Amygdala (tissue), 56 donors: ENCODE data around the gene RSPRY1.
"Not testable (repeated sequence)": the region's sequence is repeated elsewhere in the genome, so short reads cannot be mapped to it uniquely, and the experiment has no call there.

Experiments
- DNase-seq, 56 donors: peaks; one replicate each; lab custom pipeline; 2025; lab: John Stamatoyannopoulos, UW

The RSPRY1 gene

DNA sequence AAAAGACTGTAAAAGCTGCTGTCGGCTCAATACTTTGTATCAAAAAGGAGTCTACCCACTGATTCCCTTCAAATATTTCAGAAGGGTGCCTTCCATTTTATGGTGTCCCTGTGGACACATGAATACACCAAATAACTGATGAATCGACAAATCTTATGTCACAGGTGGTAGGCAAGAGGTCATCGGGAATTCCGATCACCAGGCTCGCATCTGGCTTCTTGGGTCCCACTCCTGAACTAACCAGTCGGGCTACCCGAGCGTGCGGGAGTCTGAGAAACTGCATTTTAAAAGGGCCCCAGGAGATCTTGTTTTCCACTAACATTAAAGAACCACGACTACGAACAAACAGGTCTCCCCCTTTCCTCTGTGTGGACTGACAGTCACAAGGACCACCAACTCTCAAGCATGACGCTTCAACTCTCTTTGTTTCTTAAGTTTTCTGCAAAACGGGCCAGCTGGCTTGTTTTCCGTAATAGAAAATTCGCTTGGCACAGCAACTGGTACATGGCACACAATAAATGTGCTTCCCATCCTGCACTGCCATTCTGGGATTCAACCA is 1.2 kb upstream of the RSPRY1 start:
- DNase-seq, result peak in 3 of 56 donors; percentile 48 to 54 (median 52)

- DNase-seq, result peak in 24 of 56 donors; percentile 41 to 79 (median 59)
Measured at GRCh38 chr16:57185446-57185944, 634 bp upstream of the RSPRY1 start.

DNA sequence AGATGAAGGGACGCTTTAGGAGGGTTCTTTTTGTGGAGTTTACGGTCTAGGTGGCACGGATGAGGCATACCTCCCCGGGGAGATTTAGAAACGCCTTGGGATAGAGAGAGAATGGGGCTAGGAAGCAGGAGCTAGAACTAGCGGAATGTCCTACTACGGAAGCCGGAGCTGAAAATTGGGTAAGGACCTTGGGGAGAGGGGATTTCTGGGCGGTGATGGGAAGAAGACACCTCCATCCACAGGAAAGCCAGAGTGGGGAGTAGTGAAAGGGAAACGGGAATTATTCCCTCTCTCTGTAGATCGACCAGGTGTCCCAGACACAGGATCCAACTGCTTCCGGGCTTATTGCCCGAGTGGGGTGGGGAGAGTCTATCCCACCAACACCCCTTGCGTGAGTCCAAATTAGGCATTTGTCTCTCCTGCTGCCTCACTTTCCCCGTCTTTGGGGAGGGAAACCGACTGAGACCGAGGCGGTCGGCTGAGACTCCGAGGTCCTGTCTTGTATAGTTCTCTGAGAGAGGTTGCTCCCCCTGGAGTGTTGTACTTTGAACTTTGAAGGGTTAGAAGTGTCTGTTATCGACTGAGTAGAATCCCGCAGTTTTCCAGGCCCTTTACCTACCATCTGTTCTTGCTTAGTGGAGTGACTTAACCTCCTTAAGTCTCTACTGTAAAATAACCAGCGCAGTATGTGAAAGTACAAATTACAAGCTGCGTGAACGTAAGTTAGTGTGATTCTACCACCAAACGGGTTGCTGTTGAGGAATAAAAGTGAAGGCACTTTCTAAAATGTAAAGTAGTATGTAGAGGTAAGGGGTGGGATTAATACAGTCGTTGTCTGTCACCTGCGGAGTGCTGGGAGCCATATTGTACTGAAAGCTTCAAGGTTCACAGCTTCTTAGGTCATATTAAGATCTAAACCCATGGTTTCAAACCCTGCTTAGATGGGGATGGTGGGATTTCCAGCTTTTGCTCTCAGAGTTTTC is 1.0 kb downstream of the RSPRY1 start:
- DNase-seq, result peak in 2 of 56 donors; percentile 9 to 14

DNA sequence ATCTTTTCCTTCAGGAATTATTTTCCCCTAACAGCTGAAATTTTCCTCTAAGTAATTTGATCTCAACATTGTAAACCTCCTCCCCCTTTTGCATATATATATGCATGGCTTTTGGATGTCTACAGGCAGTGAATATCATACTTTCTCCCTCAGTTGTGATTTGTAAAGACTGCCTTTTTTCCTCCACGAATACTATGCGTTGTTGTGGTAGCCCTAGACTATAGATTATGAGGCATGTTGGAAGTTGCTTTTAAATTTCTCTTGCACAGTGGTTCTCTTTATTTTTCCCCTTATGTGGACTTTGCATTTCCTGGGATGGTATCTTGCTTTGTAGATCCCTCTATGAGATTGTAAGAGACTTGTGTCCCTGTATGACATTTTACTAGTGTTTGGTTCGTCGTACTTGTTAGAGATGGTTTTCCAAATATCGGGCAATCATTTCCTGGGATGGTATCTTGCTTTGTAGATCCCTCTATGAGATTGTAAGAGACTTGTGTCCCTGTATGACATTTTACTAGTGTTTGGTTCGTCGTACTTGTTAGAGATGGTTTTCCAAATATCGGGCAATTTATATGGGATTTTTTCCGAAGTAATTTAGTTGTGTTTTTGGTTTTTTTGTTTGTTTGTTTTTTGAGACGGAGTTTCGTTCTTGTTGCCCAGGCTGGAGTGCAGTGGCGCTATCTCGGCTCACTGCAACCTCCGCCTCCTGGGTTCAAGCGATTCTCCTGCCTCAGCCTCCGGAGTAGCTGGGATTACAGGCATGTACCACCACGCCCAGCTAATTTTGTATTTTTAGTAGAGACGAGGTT is 2.0 kb downstream of the RSPRY1 start:
- DNase-seq, result not testable (repeated sequence)

DNA sequence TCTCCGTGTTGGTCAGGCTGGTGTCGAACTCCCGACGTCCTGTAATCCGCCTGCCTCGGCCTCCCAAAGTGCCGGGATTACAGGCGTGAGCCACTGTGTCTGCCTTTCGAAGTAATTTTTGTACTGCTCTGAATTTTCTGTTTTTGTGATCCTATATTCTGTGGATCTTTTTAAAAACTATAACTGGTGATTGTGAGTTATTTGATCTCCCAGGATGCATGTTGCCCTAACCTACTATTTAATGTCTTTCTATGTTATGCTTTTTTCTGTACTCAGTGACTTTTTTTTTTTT is 2.5 kb downstream of the RSPRY1 start:
- DNase-seq, result no peak

DNA sequence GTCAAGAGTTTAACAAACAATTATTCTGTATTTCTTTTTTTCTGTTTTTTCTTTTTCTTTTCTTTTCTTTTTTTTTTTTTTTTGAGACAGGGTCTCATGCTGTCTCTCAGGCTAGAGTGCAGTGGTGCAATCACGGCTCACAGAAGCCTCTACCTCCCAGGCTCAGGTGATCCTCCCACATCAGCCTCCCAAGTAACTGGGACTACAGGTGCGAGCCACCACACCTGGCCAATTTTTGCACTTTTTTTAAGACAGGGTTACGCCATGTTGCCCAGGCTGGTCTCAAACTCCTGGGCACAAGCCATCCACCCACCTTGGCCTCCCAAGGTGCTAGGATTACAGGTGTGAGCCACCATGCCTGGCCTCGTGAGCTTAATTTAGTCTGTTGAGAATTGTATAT is 3.4 kb downstream of the RSPRY1 start:
- DNase-seq, result not testable (repeated sequence)

DNA sequence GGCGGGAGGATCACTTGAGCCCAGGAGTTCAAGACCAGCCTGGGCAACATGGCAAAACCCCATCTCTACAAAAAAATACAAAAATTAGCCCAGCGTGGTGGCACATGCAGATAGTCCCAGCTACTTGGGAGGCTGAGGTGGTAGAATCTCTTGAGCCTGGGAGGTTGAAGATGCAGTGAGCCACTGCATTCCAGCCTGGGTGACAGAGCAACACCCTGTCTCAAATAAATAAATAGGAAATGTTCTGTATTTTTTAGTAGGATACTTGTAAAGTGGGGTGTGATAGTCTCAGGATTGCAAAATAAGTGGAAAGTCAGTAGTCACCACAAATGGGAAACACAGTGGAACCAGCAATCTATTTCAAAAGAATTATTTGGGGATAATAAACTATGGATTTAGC is 4.0 kb downstream of the RSPRY1 start:
- no peak for DNase-seq

DNA sequence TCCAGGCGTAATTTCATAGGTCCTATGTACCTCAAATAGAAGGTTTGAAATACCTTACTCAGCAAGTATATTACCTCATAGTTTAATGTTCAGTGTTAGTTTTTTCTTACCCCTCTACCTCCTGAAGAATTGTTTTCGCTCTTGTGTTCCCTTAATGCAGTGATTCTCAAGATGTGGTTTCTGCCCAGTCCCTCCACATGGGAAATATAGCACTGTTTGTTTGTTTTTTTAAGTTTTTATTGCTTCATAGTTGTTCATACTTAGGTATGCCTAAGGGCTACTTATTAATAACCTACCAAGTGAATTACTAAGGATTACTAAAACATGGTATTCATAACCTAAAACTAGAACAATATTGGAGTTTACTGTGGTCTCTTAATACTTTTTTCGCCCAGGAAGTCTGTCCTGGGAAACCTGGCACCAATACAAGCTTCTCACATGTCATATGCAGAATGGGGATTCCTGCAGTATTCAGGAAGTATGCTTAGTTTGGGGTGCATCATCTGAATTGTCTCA is 5.0 kb downstream of the RSPRY1 start:
- DNase-seq, result no peak

DNA sequence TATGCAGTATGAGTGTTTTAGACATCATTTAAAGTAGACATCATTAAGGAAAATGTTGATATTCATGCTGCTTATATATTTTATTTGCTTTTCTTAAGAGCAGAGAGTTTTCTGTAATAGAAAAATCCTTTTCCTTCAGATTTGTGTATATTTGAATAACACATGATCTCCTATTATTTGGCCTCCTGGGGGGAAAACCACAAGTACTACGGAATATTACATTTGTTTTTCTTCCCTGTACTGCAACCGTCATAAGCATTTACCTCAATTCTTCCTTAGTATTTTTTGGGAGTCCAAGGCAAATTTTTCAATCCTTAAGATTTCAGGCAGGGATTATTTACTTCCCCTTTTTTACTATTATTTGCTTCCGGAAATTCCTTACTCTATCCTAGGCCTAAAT is 6.0 kb downstream of the RSPRY1 start:
- DNase-seq, result no peak

DNA sequence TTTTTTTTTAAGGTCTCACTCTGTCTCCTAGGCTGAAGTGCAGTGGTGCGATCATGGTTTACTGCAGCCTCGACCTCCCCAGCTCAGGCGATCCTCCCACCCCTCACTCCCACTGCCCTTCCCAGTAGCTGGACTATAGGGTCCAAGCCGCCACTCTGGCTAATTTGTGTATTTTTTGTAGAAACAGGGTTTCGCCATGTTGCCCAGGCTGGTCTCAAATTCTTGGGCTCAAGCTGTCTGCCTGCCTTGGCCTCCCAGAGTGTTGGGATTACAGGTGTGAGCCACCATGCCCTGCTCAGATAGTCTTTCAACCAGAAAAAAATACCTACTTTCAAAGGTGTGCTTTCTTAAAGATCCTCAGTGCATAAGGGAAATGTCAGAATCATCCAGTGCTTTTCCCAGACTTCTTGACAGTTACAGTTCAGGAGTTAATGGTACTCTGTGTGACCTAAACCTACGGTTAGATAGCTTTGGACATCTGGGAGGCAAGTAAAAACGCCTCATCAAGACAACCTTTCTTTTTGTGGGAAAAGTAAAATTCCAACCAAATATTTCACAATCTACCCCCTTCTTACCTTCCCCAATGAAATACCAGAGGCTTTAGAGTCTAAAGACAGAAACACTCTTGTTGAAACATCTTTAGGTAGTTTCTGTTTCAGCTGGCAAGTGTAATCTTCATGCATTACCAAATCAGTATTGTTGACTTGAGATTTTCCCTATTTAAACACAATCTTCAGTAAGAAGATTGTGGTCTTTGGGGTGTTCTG is 6.8 kb downstream of the RSPRY1 start:
- no peak for DNase-seq

- no peak for DNase-seq
Measured at GRCh38 chr16:57194512-57194911, 8.4 kb downstream of the RSPRY1 start.

- DNase-seq, result peak in 11 of 56 donors; percentile 5 to 53 (median 20)
Measured at GRCh38 chr16:57196286-57196685, 10.2 kb downstream of the RSPRY1 start.

- no peak for DNase-seq
Measured at GRCh38 chr16:57196753-57197152, 10.6 kb downstream of the RSPRY1 start.

DNA sequence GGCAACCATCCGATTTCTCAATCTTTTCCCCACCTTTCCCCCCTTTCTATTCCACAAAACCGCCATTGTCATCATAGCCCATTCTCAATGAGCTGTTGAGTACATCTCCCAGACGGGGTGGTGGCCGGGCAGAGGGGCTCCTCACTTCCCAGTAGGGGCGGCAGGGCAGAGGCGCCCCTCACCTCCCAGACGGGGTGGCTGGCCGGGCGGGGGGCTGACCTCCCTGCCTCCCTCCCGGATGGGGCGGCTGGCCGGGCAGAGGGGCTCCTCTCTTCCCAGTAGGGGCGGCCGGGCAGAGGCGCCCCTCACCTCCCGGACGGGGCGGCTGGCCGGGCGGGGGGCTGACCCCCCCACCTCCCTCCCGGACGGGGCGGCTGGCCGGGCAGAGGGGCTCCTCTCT is 14.2 kb downstream of the RSPRY1 start:
- not testable (repeated sequence) for DNase-seq

GRCh38 chr16:57200926-57201325 is 14.8 kb downstream of the RSPRY1 start:
- not testable (repeated sequence) for DNase-seq

DNA sequence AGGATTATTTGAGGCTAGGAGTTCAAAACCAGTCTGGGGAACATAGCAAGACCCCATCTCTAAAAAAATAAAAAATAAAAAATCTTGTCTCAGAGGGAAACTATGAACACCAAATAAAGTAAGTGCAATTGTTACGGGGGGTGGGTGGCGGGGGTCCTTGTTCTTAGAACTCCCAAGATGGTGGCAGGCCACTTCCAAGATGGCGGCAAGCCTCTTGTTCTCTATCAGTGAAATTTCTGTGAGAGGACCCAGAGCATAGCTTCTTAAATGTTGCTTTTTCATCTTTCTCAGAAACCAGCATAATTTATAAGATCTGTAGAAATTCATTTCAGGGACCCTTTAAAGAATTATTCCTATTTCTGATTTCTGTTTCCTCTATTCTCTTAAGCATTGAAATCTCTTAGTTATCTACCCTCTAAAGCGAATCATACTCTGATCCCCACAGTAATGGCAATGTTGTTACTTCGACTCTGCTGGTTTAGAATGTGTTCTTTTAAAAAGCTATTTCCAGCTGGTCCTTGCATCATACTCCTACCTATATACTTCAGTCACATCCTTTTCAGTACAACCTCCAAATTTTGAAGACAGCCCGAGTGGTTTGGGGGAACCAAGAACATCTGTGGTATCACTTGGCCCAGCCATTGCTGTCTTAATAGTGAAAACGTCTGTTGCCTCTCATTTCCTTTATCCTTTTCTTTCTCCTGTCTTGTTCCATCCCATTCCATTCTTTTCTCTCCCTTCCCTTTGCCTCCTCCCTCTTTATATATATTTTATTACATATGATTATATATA is 16.2 kb downstream of the RSPRY1 start:
- no peak for DNase-seq

DNA sequence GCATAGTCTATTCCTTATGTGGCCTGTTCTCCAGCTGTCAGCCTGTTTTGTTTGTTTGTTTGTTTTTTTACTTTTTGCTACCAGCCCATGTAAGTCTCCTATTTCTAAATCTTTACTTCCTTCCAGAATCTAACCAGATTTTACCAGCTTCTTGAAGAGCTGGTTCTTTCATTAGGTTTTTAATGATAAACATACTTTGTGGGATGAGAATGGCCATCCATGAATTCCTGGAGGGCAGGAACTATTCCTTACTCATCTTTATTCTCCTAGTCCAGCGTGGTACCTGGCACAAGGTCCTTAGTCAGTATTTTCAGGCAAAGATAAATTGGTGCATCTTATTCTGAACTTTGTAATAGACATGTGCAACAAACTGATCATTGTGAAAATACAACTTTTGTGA is 17.3 kb downstream of the RSPRY1 start:
- DNase-seq, result no peak

DNA sequence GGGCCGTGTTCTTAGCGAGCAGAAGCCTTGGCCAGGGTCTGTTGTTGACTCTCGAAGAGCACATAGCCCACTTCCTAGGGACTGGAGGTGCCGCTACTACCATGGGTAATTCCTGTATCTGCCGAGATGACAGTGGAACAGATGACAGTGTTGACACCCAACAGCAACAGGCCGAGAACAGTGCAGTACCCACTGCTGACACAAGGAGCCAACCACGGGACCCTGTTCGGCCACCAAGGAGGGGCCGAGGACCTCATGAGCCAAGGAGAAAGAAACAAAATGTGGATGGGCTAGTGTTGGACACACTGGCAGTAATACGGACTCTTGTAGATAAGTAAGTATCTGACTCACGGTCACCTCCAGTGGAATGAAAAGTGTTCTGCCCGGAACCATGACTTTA is 18.5 kb downstream of the RSPRY1 start:
- no peak for DNase-seq

- DNase-seq, result no peak
Measured at GRCh38 chr16:57208926-57209325, 22.8 kb downstream of the RSPRY1 start.
